HG03565 (cell line): ENCODE results near the gene SLC4A5.
"Not testable (repeated sequence)": the region's sequence is repeated elsewhere in the genome, so short reads cannot be mapped to it uniquely, and the experiment has no call there.

Source experiments
- ATAC-seq: cut with Tn5 transposase; IDR thresholded peaks from one replicate; pipeline ENCODE4 v1.9.1; 2021; ENCODE audit warnings: mild to moderate bottlenecking, moderate library complexity; ENCODE audit not compliant: unreplicated experiment

Gene SLC4A5

GRCh38 chr2:74239346-74239745, 103.9 kb downstream of the SLC4A5 start:
- ATAC-seq, result no peak

- no peak for ATAC-seq
These were observed 104.3 kb downstream of the SLC4A5 start for GRCh38 chr2:74238879-74239278.

- no peak for ATAC-seq
These were observed 108.2 kb downstream of the SLC4A5 start for GRCh38 chr2:74235041-74235440.

- no peak for ATAC-seq
These were observed 109.6 kb downstream of the SLC4A5 start for GRCh38 chr2:74233648-74234047.

GRCh38 chr2:74232426-74232825, 110.8 kb downstream of the SLC4A5 start:
- ATAC-seq, result no peak

GRCh38 chr2:74229865-74230264, 113.4 kb downstream of the SLC4A5 start:
- ATAC-seq, result not testable (repeated sequence)

GRCh38 chr2:74228772-74229171, 114.4 kb downstream of the SLC4A5 start:
- no peak for ATAC-seq

GRCh38 chr2:74227646-74228045, 115.6 kb downstream of the SLC4A5 start:
- no peak for ATAC-seq

GRCh38 chr2:74226648-74227213, 116.5 kb downstream of the SLC4A5 start:
- no peak for ATAC-seq

GRCh38 chr2:74225698-74226459, 117.3 kb downstream of the SLC4A5 start:
- no peak for ATAC-seq

- no peak for ATAC-seq
These were observed 119.1 kb downstream of the SLC4A5 start for GRCh38 chr2:74223941-74224770.

- no peak for ATAC-seq
These were observed 120.9 kb downstream of the SLC4A5 start for GRCh38 chr2:74222300-74222650.

- ATAC-seq, result no peak
These were observed 121.5 kb downstream of the SLC4A5 start for GRCh38 chr2:74221604-74222299.

- ATAC-seq, result no peak
These were observed 122.1 kb downstream of the SLC4A5 start for GRCh38 chr2:74221091-74221490.

- ATAC-seq, result no peak
These were observed 123.2 kb downstream of the SLC4A5 start for GRCh38 chr2:74219846-74220486.

- ATAC-seq, result no peak
These were observed 126.6 kb downstream of the SLC4A5 start for GRCh38 chr2:74216642-74217041.

GRCh38 chr2:74215771-74216170, 127.4 kb downstream of the SLC4A5 start:
- ATAC-seq, result not testable (repeated sequence)

GRCh38 chr2:74212702-74213410, 130.4 kb downstream of the SLC4A5 start:
- no peak for ATAC-seq

- peak; percentile 62 for ATAC-seq
These were observed 137.0 kb downstream of the SLC4A5 start for GRCh38 chr2:74206180-74206688.

GRCh38 chr2:74205596-74205995, 137.6 kb downstream of the SLC4A5 start:
- no peak for ATAC-seq
